SK-N-SH (cell line): ENCODE measurements around the gene MYO10. TPM values are rescaled to one million over a fixed set of nuclear protein-coding genes. Genes with fewer than 3 reads are reported as not detected.

ENCODE experiments used
- CTCF ChIA-PET: fragments of 300-600, 350-600 bp; formaldehyde crosslinking; extraction: SDS; loops from one replicate; lab custom pipeline; 2021; lab: Yijun Ruan, JAX
- POLR2A ChIA-PET: fragments of 350-600 bp; sonication (Branson Sonifier 250); formaldehyde crosslinking; extraction: SDS; loops from one replicate; lab custom pipeline; 2020; ENCODE audit warnings: antibody characterized with exemption, inconsistent platforms; lab: Yijun Ruan, JAX
- DNase-seq: peaks from one replicate; pipeline ENCODE4 v3.0.0; 2012
- H2AFZ ChIP-seq: fragments of 200-600 bp; sonication (generic); 2 replicates; pipeline ENCODE4 v1.8.1; 2016; ENCODE audit warnings: antibody characterized with exemption, mild to moderate bottlenecking, low read depth
- H3F3A ChIP-seq: fragments of 200-600 bp; sonication (generic); replicated peaks from 2 replicates; pipeline ENCODE3; 2016; ENCODE audit warnings: antibody characterized with exemption, mild to moderate bottlenecking; ENCODE audit not compliant: insufficient read depth
- H3K27ac ChIP-seq, 2 experiments: fragments of 200-500 bp in 1 of 2; fragments of 200-600 bp in 1 of 2; sonication (Bioruptor generic) in 1 of 2; sonication (generic), shearing (Covaris generic) in 1 of 2; 2 replicates each; pipeline versions ENCODE4 v1.5.1 to v1.6.1; 2014 to 2016; ENCODE audit warnings: low read depth in 2 of 2, inconsistent platforms in 1 of 2, low read length in 1 of 2, mild to moderate bottlenecking in 1 of 2, mixed read lengths in 1 of 2
- H3K27me3 ChIP-seq: fragments of 200-600 bp; sonication (generic), shearing (Covaris generic); 2 replicates; pipeline ENCODE4 v1.6.1; 2016; ENCODE audit warnings: mixed run types; ENCODE audit not compliant: insufficient read depth
- H3K36me3 ChIP-seq, 2 experiments: fragments of 200-500 bp in 1 of 2; fragments of 200-600 bp in 1 of 2; sonication (Bioruptor generic) in 1 of 2; sonication (generic) in 1 of 2; replicated peaks in 1 of 2; 2 replicates each; pipeline versions ENCODE3 to v1.5.1; 2014 to 2016; ENCODE audit warnings: low read length in 1 of 2, mild to moderate bottlenecking in 1 of 2; ENCODE audit not compliant: insufficient read depth in 2 of 2, control insufficient read depth in 1 of 2
- H3K4me1 ChIP-seq, 2 experiments: fragments of 200-500 bp in 1 of 2; fragments of 200-600 bp in 1 of 2; sonication (Bioruptor generic) in 1 of 2; sonication (generic), shearing (Covaris generic) in 1 of 2; 2 replicates each; pipeline versions ENCODE4 v1.5.1 to v1.6.1; 2014 to 2016; ENCODE audit warnings: low read depth in 1 of 2, low read length in 1 of 2, mixed run types in 1 of 2; ENCODE audit not compliant: insufficient read depth in 2 of 2, control insufficient read depth in 1 of 2
- H3K4me2 ChIP-seq: fragments of 200-600 bp; sonication (generic), shearing (Covaris generic); 2 replicates; pipeline ENCODE4 v1.6.1; 2017; ENCODE audit warnings: mixed run types
- H3K4me3 ChIP-seq, 2 experiments: fragments of 200-500 bp in 1 of 2; fragments of 200-600 bp in 1 of 2; sonication (Bioruptor generic) in 1 of 2; sonication (generic), shearing (Covaris generic) in 1 of 2; 2 replicates each; pipeline versions ENCODE4 v1.5.1 to v1.8.1; 2014 to 2016; ENCODE audit warnings: low read depth in 2 of 2, inconsistent platforms in 1 of 2, low read length in 1 of 2, mild to moderate bottlenecking in 1 of 2, mixed read lengths in 1 of 2, moderate library complexity in 1 of 2
- H3K79me2 ChIP-seq: fragments of 200-600 bp; sonication (generic); 2 replicates; pipeline ENCODE4 v1.8.1; 2017; ENCODE audit warnings: mild to moderate bottlenecking; ENCODE audit not compliant: insufficient read depth
- H3K9ac ChIP-seq: fragments of 200-600 bp; sonication (generic); 2 replicates; pipeline ENCODE4 v1.6.1; 2017; ENCODE audit warnings: mixed run types
- H3K9me2 ChIP-seq: fragments of 200-600 bp; sonication (generic); 2 replicates; pipeline ENCODE4 v1.6.1; 2017; ENCODE audit warnings: mixed run types
- H3K9me3 ChIP-seq: fragments of 200-600 bp; sonication (generic); 2 replicates; pipeline ENCODE4 v1.6.1; 2017; ENCODE audit warnings: mixed run types, mild to moderate bottlenecking, moderate library complexity
- H4K20me1 ChIP-seq: fragments of 200-600 bp; sonication (generic); 2 replicates; pipeline ENCODE4 v1.6.1; 2017; ENCODE audit warnings: mild to moderate bottlenecking, mixed run types; ENCODE audit not compliant: insufficient read depth
- CHD2 ChIP-seq: fragments of 150-350 bp; IDR thresholded peaks from 2 replicates; pipeline ENCODE4 v1.6.1; 2018; ENCODE audit warnings: low read length; ENCODE audit not compliant: partially characterized antibody
- CTCF ChIP-seq: fragments of 200-600 bp; sonication (generic); IDR thresholded peaks from 2 replicates; pipeline ENCODE4 v1.6.1; 2017; ENCODE audit warnings: antibody characterized with exemption, mild to moderate bottlenecking, moderate library complexity
- ELF1 ChIP-seq: IDR thresholded peaks from 2 replicates; pipeline ENCODE4 v1.4.0; 2012
- EZH2phosphoT487 ChIP-seq: fragments of 200-600 bp; sonication (generic); IDR thresholded peaks from 2 replicates; pipeline ENCODE4 v1.6.1; 2017; ENCODE audit warnings: low read depth, mixed run types, mild to moderate bottlenecking, antibody characterized with exemption, moderate library complexity, borderline replicate concordance
- FOXJ3 ChIP-seq: sonication (generic); formaldehyde crosslinking; IDR thresholded peaks from 2 replicates; pipeline ENCODE4 v1.5.1; 2020; ENCODE audit warnings: mild to moderate bottlenecking, missing genetic modification reagents
- GATA2 ChIP-seq: sonication (generic); formaldehyde crosslinking; IDR thresholded peaks from 2 replicates; pipeline ENCODE4 v1.5.0; 2020; ENCODE audit warnings: mild to moderate bottlenecking, missing genetic modification reagents
- JUND ChIP-seq: IDR thresholded peaks from 2 replicates; pipeline ENCODE4 v1.4.0; 2012
- MXI1 ChIP-seq: IDR thresholded peaks from 2 replicates; pipeline ENCODE4 v1.6.1; 2012; ENCODE audit warnings: mild to moderate bottlenecking, low read depth, low read length, improper control_type of control experiment
- NFIC ChIP-seq: IDR thresholded peaks from 2 replicates; pipeline ENCODE4 v1.4.0; 2012; ENCODE audit warnings: borderline replicate concordance
- RCOR1 ChIP-seq: fragments of 150-350 bp; IDR thresholded peaks from 2 replicates; pipeline ENCODE4 v1.6.1; 2017; ENCODE audit warnings: antibody characterized with exemption, low read length
- RFX5 ChIP-seq: IDR thresholded peaks from 2 replicates; pipeline ENCODE4 v1.6.1; 2012; ENCODE audit warnings: mild to moderate bottlenecking, improper control_type of control experiment, low read length
- SIN3A ChIP-seq: IDR thresholded peaks from 2 replicates; pipeline ENCODE4 v1.6.1; 2012; ENCODE audit warnings: low read depth, mild to moderate bottlenecking, low read length, moderate library complexity, borderline replicate concordance
- TCF12 ChIP-seq: IDR thresholded peaks from 2 replicates; pipeline ENCODE4 v1.4.0; 2012
- USF1 ChIP-seq: IDR thresholded peaks from 2 replicates; pipeline ENCODE4 v1.4.0; 2012; ENCODE audit warnings: low read depth, borderline replicate concordance
- USF2 ChIP-seq: fragments of 150-350 bp; IDR thresholded peaks from 2 replicates; pipeline ENCODE4 v1.6.1; 2017; ENCODE audit warnings: antibody characterized with exemption, low read length, low read depth, borderline replicate concordance
- WGBS: methylation state at CpG from one replicate; pipeline ENCODE4 v1.1.6; 2017; ENCODE audit warnings: low lambda C conversion rate; 5-methylcytosine and 5-hydroxymethylcytosine counted together
- polyA plus RNA-seq, 3 experiments: library from polyadenylated mRNA; depleted of rRNA; stranded (reverse); fragments of >200 nt; gene quantifications; 2 replicates each; pipeline ENCODE4 v1.2.3, GENCODE V29; 2012

Gene MYO10
- polyA plus RNA-seq, 1 of the 3 experiments (the other 2 are of a cell fraction) = 8.1 TPM

GRCh38 chr5:16675806-16676205 lies 260.3 kb downstream of the MYO10 start:
- Histone ChIP-seq H3F3A (peaks cover 5% of the 10 kb centered on the region), H2AFZ (no peak overlapping the region), H3K36me3 (peaks cover 16 to 90% of the 10 kb centered on the region in 2 experiments), H3K4me3 (no peak overlapping the region), H3K27ac (no peak overlapping the region), H3K9me2 (no peaks in the 10 kb centered on the region)
- WGBS = 90% methylated on average over 9 of the region's 9 CpGs
- no peak for DNase-seq
- TF ChIP-seq USF1 (no peak), CTCF (no peak), RCOR1 (no peak), MXI1 (no peak)
- TF ChIP-seq, all 33 proteins: peak for 0
- ChIA-PET CTCF (interaction anchor here (0.7 to 1.4 kb wide), 5 partner anchors 10 to 747 kb away, joined by 3 to 5 read pairs (median 4); no protein-coding TSS in a partner anchor), POLR2A (no interaction called here)
- peaks cover 29% of the 10 kb centered on the region; the same call in 1 of the 2 replicates for H3K79me2 ChIP-seq
- H3K4me1 ChIP-seq = peaks cover 0 to 7% of the 10 kb centered on the region in 2 experiments; a peak in 1 of 4 replicates
- H3K9ac ChIP-seq = no peak overlapping the region
- peaks cover 4% of the 10 kb centered on the region; the same call in 1 of the 2 replicates for H4K20me1 ChIP-seq
- no peaks in the 10 kb centered on the region for H3K9me3 ChIP-seq
- H3K4me2 ChIP-seq = no peak overlapping the region
- no peaks in the 10 kb centered on the region for H3K27me3 ChIP-seq

GRCh38 chr5:16674750-16675149 lies 261.3 kb downstream of the MYO10 start:
- H3F3A ChIP-seq = peaks cover 14% of the 10 kb centered on the region
- TF ChIP-seq CHD2 (no peak), MXI1 (no peak), RFX5 (no peak), SIN3A (no peak), GATA2 (CRISPR knock-in tag) (no peak), FOXJ3 (CRISPR knock-in tag) (no peak), NFIC (no peak), USF2 (no peak), ELF1 (no peak), JUND (no peak), EZH2phosphoT487 (no peak), TCF12 (no peak), CTCF (no peak)
- TF ChIP-seq, all 33 proteins: peak for 0
- CTCF ChIA-PET = interaction anchor here (0.8 to 1.3 kb wide), 2 partner anchors 9 to 514 kb away, joined by 3 read pairs; no protein-coding TSS in a partner anchor
- Histone ChIP-seq H3K27me3 (no peaks in the 10 kb centered on the region), H3K4me2 (no peak overlapping the region), H2AFZ (no peak overlapping the region), H3K9me3 (no peaks in the 10 kb centered on the region), H3K9me2 (no peaks in the 10 kb centered on the region), H3K36me3 (peaks cover 12 to 81% of the 10 kb centered on the region in 2 experiments), H3K79me2 (peaks cover 29% of the 10 kb centered on the region; the same call in 1 of the 2 replicates), H3K9ac (no peak overlapping the region), H3K27ac (no peak overlapping the region), H3K4me3 (no peak overlapping the region), H3K4me1 (peaks cover 0 to 7% of the 10 kb centered on the region in 2 experiments; a peak in 2 of 4 replicates), H4K20me1 (peaks cover 13% of the 10 kb centered on the region)
- DNase-seq = no peak
- POLR2A ChIA-PET = no interaction called here
- WGBS = 92% methylated on average over 8 of the region's 8 CpGs
